ENCODE results near the gene SNX18.

Gene SNX18

GRCh38 chr5:54541823-54542783, 24.5 kb downstream of the SNX18 start:
- DNase-seq (ENCODE audit: low spot score), result no peak

GRCh38 chr5:54544044-54544443, 26.5 kb downstream of the SNX18 start:
- no peak for DNase-seq (ENCODE audit: low spot score)

DNA sequence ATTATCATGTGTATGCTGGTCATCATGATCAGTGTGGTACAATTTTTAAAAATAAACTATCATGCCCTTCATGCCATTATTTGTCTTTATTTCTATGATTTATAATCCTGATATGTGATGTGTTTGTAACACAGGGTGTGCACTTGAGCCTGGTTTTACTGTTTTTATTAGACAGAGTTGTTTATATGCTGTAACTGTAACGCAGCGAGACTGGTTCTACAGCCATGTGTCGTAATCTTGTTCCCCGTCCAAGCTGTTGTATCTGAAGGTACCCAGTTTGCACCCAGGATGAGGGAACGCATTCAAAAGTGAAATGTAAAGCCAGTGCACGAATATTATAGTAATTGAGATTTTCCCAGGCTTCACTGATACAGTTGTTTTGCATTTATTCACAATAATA, 28.2 kb downstream of the SNX18 start:
- DNase-seq (ENCODE audit: low spot score), result no peak

GRCh38 chr5:54547711-54548250, 30.2 kb downstream of the SNX18 start:
- no peak for DNase-seq (ENCODE audit: low spot score)

DNA sequence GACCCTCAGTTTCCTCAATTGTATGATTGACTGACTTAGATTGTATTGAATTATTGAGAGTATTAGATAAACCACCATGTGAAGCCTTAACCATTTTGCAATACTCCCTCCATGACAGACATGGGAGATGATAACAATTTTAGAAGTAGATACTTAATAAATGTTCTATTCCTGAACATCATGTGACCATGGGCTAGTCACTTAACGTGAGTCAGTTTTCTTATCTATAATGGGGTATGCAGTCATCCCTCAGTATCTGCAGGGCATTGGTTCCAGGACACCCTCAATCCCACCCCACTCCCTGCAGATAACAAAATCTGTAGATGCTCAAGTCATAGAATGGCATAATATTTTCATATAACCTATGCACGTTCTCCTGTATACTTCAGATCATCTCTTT, 31.0 kb downstream of the SNX18 start:
- DNase-seq (ENCODE audit: low spot score), result no peak

GRCh38 chr5:54551292-54551691, 33.7 kb downstream of the SNX18 start:
- no peak for DNase-seq (ENCODE audit: low spot score)

DNA sequence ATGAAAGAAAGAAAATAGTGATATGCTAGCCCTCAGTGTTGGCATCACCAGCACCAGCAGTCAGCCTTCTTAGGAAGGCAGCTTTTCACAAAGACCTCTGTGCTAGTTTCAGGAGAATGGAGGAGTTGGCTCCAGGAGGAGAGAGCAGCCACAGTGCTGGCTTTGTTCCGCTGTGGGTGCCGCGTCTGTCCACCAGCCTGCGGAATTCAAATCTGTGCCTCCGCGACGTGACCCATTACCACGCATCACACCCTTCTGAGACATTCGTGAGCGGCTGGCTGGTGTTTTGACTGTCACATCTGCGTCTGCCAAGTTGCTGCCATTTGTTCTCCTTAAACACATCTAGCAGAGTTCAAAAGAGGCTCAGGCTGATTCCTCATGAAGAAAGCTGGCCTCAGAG, 34.4 kb downstream of the SNX18 start:
- DNase-seq (ENCODE audit: low spot score), result no peak

GRCh38 chr5:54552446-54552845, 34.9 kb downstream of the SNX18 start:
- no peak for DNase-seq (ENCODE audit: low spot score)

DNA sequence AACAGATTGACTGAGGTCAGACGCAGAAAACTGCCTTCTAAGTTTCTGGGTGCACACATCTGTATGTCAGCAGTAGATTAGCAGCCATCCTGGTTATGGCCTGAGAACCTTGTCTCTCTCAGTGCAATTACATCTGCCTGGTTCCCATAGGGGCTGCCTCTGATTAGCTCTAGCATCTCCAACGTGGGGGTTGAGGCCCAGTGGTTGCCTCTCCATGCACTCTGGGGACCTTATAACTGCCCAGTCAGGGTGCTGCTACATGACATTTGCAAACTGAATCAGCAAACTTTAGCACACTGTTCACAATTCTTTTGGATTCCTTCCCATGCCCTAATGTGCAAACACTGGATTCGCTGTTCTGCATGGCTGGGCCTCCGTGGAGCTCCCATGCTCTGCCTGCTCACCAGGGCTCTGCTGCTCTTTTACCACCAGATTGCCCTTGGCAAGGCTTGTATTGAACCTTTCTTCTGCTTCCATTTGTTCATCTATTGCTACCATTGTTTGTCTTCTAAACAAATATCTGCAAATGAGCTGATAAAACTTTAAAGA, 36.2 kb downstream of the SNX18 start:
- no peak for DNase-seq (ENCODE audit: low spot score)

- no peak for DNase-seq (ENCODE audit: low spot score)
Observed at GRCh38 chr5:54556141-54556540, 38.6 kb downstream of the SNX18 start.

- DNase-seq (ENCODE audit: low spot score), result no peak
Observed at GRCh38 chr5:54558362-54558761, 40.8 kb downstream of the SNX18 start.

- no peak for DNase-seq (ENCODE audit: low spot score)
Observed at GRCh38 chr5:54561651-54562050, 44.1 kb downstream of the SNX18 start.

DNA sequence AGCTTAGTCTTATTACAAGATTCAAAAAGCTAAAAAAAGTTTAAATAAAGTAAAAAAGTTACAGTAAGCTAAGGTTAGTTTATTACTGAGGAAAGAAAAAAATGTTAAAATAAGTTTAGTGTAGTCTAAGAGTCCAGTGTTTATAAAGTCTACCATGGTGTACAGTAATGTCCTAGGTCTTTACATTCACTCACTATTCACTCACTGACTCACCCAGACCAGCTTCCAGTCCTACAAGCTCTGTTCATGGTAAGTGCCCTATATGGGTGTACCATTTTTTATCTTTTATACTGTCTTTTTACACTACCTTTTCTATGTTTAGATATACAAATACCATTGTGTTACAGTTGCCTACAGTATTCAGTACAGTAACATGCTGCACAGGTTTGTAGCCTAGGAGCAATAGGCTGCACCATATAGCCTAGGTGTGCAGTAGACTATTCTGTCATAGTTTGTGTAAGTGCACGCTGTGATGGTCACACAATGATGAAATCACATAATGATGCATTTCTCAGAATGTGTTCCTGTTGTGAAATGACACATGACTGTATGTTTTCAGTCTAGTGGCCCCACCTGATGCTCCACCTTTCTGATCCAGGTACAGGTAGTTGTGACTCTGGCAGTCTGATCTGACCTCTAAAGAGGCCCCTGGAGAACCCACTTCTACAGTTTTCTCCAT, 45.7 kb downstream of the SNX18 start:
- DNase-seq (ENCODE audit: low spot score), result no peak

DNA sequence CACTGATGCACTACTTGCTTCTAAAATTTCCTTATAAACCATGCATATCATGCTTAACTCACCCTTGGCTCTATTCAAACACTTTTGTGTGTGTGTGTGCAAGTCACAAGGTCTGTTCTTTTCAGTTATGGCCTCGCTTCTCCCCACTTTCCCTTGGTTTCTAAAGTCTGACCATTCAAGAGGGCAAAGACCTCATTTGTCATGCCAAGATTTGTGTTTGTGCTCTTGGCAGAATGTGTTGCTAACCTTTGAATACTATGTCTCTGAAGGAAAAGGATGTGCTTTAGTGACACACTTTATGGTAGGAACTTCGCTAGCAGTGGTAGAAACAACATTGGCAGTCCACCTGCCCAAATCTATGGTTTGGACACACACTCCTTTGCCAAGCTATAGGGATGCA, 50.4 kb downstream of the SNX18 start:
- DNase-seq (ENCODE audit: low spot score), result no peak

- DNase-seq (ENCODE audit: low spot score), result no peak
Observed at GRCh38 chr5:54570916-54571315, 53.4 kb downstream of the SNX18 start.

- DNase-seq (ENCODE audit: low spot score), result no peak
Observed at GRCh38 chr5:54571462-54571861, 53.9 kb downstream of the SNX18 start.

- no peak for DNase-seq (ENCODE audit: low spot score)
Observed at GRCh38 chr5:54573812-54574489, 56.4 kb downstream of the SNX18 start.

GRCh38 chr5:54577528-54577927, 60.0 kb downstream of the SNX18 start:
- no peak for DNase-seq (ENCODE audit: low spot score)

GRCh38 chr5:54577937-54578653, 60.5 kb downstream of the SNX18 start:
- DNase-seq (ENCODE audit: low spot score), result no peak

GRCh38 chr5:54579591-54580295, 62.2 kb downstream of the SNX18 start:
- no peak for DNase-seq (ENCODE audit: low spot score)

Data from left forelimb (tissue), 1 donor.